Left colon (tissue), 2 donors: Measurements from ENCODE around the gene MYORG. TPM values are rescaled to one million over a fixed set of nuclear protein-coding genes. Genes with fewer than 3 reads are reported as not detected.

Experiments
- ATAC-seq: fragments of 200-7000 bp; cut with Tn5 transposase; one replicate; pipeline ENCODE4 v1.9.1; 2020; ENCODE audit warnings: mild to moderate bottlenecking, moderate library complexity
- DNase-seq, 2 donors: peaks; one replicate each; pipeline ENCODE4 v3.0.0-alpha.2; 2020
- intact Hi-C, 2 donors: fragments of 100-400 bp; cut with DNase I in 1 of 2; cut with micrococcal nuclease in 1 of 2; formaldehyde crosslinking; loops; one replicate each; pipeline versions ENCODE4 v1.11.2 to v1.14.0; 2022; cut with DNase I, micrococcal nuclease
- total RNA-seq, 2 donors: library from RNA; stranded (reverse); fragmentation: NEBNext Ultra II Directional; extraction: Animal tissue kit (Norgen Biotek cat#: 25700); gene quantifications; one replicate each; pipeline ENCODE4 v1.2.1, GENCODE V29; 2021
- donor health status: DM: no; HTN: no; CAD: no.
- donor health status: DM: yes; HTN: yes; CAD: no.

The MYORG gene
- total RNA-seq, 2 donors from 2014 or later: 65.2 to 72.3 TPM

DNA sequence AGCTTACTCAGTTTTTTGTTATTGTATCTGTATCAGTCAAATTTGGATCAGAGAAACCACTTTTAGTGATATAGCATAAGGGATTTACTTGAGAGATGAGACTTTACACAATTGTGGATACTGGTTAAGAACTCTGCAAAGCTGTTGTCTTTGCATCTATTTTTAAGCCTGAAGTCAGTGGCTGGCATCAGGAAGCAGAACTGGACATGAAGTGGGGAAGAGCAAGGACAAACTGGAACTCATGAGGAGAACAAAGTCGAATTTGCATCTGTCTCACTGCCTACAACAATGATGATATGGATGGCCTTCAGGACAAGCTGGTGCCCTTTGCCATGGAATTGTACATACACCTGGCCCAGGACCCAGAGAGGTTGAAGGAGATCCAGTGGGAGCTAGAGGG lies 15.8 kb upstream of the MYORG start:
- DNase-seq (no peak), ATAC-seq (no peak)
- intact Hi-C loops: no loop called here

DNA sequence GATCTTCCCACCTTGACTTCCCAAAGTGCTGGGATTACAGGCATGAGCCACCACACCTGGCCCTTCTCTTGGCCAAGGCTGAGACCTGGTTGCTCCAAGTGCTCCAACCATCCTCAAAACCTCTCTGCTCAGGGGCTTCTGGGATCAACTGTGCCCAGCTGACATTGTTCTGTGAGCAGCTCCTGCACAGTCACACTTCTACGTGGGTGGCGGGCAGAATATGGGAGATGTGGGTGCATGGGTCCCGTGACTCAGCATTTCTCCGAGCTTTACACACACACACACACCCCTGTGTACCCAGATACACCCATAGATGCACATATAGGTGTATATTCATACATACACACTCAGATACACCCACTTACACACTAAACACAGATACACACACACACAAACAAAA lies 10.5 kb upstream of the MYORG start:
- DNase-seq: no peak

DNA sequence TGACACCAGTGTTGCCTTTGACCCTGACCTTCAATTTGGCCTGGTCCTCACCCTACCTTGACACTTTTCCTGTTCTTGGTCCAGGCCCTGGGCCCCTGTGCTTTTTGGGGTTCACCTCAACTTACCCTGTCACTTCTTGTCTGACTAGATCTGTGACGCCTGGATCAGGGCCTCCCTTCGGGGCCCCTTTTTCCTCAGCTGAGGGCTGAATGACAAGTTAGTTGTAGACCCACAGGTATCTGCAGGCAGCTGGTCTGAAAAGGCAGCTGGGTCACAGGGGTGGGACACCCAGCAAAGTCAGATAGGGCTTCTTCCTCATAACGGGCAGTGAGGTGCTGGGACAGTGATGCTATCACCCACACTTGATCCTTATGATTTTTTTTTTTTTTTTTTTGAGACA lies 10.0 kb upstream of the MYORG start:
- intact Hi-C loops: no loop called here
- DNase-seq (no peak), ATAC-seq (no peak)

More for the DNA sequence above, 10.5 kb upstream of the MYORG start:
- no peak for ATAC-seq
- intact Hi-C loops: no loop called here

DNA sequence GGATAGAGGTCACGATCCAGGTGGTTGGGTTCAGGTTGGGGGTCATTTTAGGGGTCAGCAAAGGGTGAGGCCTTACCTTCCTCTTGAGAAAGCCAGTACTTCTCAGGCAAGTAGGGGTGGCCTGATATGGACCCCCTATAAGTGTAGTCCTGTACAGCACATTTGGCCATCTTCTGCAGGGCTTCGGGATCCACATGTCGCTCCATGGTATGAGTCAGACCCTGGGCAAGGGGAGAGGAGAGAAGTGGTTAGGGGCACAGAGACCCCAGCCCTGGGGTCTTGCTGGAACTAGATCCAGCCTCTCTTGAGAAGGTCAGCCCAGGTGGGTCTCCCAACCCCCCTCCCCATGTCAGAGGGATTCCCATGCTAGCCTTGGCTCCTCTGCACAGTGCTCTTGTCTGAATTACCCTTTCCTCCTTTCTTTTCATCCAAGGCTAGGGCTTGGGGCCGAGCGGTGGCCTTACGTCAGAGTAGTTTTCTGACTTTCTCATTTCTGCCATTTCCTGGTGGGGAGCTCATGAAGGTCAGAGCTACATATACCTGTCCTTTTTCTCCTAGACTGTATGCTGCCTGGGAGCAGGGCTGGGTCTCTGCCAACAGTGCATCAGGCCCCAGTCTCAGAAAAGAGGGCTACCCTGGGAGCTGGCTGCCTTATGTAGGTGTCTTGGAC lies 9.0 kb upstream of the MYORG start:
- DNase-seq: no peak
- intact Hi-C loops: no loop called here
- no peak for ATAC-seq

- no peak for DNase-seq
- intact Hi-C loops: no loop called here
- no peak for ATAC-seq
Measured at GRCh38 chr9:34384368-34385165, 7.9 kb upstream of the MYORG start.

GRCh38 chr9:34383904-34384303 lies 7.2 kb upstream of the MYORG start:
- DNase-seq: no peak
- intact Hi-C loops: no loop called here
- no peak for ATAC-seq

- ATAC-seq (no peak), DNase-seq (no peak)
- intact Hi-C loops: no loop called here
Measured at GRCh38 chr9:34382879-34383278, 6.2 kb upstream of the MYORG start.

DNA sequence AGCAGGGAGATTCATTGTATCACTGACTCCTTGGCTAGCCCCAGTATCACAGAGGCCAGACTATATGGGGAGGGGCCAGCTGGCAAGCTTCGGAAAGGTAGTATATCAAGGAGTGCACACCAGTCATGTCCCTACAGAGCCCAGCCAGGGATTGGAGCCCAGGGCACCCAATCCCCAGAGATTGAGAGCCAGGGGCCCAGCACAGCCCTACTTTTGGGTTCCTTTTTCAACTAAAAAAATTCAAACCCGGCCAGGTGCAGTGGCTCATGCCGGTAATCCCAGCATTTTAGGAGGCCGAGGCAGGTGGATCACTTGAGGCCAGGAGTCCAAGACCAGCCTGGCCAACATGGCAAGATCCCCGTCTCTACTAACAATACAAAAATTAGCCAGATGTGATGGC lies 5.4 kb upstream of the MYORG start:
- intact Hi-C loops: no loop called here
- DNase-seq (no peak), ATAC-seq (no peak)

GRCh38 chr9:34381323-34381722 lies 4.6 kb upstream of the MYORG start:
- intact Hi-C loops: no loop called here
- peak; percentile 18 for ATAC-seq

DNA sequence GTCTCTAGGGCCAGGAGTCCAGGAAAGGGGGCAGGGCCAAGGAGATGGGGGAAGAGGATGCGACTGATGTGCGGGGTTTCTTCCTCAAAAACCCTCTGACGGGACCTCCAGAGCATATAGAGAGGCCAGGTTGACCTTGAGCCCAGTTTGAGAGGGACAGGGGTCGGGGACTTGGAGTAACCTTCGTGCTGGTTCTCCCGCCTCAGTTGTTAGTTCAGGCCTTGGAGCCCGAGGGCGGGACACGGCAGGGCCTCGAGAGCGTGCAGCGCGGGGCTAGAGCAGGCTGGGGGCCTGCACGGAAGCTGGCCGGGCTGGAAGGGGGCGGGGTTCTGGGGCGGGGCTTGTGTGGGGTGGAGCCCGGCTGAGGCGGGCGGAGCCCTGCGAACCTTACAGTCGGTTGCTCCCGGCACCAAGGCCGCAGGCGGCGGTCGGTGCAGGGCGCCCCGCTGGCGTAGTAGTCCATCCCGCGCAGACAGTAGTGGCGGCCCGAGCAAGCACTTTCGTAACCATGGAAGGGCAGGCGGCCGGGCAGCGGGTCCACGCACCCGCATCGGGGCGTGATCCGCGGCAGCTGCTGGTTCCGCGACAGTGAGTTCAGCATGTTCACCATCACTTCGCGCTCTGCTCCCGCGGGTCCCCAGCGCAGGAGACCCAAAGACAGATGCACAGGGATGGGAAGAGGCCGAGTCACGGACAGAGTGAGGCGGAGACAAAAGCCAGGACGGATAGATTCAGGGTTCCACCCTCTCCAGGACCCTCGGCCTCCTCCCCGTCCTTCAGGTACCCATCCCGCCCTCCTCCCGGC lies 4.0 kb upstream of the MYORG start:
- DNase-seq: peak; percentile 79 to 85
- peak; percentile 64 for ATAC-seq
- intact Hi-C loops: no loop called here

More at GRCh38 chr9:34381323-34381722, 4.6 kb upstream of the MYORG start:
- peak; percentile 57 to 61 for DNase-seq

DNA sequence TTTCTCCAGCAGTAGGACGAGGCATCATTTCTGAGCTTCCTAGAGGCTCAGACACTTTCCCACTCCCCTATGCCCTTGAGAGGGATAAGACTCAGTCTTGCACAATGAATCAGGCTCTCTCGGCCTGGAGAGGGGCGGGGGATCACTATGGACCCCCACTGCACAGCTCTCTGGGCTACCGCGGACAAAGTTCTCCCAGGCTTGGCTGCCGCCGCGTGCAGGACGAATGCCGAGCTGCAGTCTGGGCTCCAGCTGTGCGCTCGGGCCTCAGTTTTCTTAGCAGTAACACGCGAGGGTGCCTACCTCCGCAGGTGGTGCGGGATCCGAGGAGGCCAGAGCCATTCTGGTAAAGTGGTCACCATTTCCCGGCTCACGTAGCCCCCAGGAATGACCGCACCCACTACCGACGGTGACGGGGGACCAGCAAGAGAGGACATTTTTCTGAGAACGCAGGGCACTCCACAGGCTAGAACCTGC lies 3.4 kb upstream of the MYORG start:
- ATAC-seq (no peak), DNase-seq (peak in 1 of 2 donors; percentile 39)
- intact Hi-C loops: no loop called here

- ATAC-seq: peak; percentile 27
- intact Hi-C loops: loop anchor here (2.0 to 5.0 kb wide), 2 partner anchors 47 kb away; no protein-coding TSS in a partner anchor
- peak; percentile 90 to 91 for DNase-seq
Measured at GRCh38 chr9:34379334-34380033, 2.8 kb upstream of the MYORG start.

DNA sequence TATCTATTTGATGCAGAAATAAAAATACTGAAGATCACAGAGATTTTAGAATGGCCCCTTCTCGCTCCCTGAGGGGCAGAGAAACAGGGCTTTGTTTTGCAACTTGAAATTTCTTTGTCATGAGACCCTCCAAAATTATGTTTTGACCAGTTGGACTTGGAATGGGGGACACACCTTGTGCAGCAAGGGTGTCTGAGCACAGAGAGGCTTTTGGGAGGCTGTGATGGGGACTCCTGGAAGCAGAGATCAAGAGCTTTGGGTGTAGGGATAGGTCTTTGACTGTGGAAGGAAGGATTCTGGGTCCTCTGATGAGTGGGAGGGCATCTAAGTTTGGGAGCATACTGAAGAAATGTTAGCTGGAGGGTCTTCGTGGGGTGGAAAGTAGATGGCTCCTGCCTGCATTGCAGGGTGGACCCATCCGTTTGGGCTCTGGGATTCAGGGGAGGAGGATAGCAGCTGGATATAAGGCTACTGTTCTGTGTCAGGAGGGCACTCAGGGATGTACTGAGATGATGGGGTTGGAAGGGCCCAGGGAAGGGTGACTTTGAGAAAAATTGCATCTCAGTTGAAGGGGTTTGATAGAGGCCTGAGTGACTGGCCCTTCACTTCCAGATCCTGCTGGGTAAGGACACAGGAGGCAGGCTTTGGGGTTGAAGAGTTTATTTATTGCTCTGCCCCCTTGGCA lies 1.8 kb upstream of the MYORG start:
- DNase-seq: no peak
- intact Hi-C loops: loop anchor here (2.0 to 5.0 kb wide), 2 partner anchors 46 kb away; no protein-coding TSS in a partner anchor
- ATAC-seq: no peak

- ATAC-seq (no peak), DNase-seq (peak; percentile 70 to 71)
- intact Hi-C loops: loop anchor here in 1 of 2 donors (5.0 kb wide), 1 partner anchor 45 kb away; no protein-coding TSS in a partner anchor
Measured at GRCh38 chr9:34377404-34377746, 677 bp upstream of the MYORG start.

- ATAC-seq (peak; percentile 55), DNase-seq (peak; percentile 78 to 82)
- intact Hi-C loops: loop anchor here in 1 of 2 donors (5.0 kb wide), 1 partner anchor 44 kb away; no protein-coding TSS in a partner anchor
Measured at GRCh38 chr9:34375901-34376595, 650 bp downstream of the MYORG start.

- ATAC-seq (peak; percentile 60), DNase-seq (peak; percentile 70 to 90)
- intact Hi-C loops: loop anchor here in 1 of 2 donors (5.0 kb wide), 1 partner anchor 43 kb away; no protein-coding TSS in a partner anchor
Measured at GRCh38 chr9:34374905-34375552, 1.7 kb downstream of the MYORG start.

- DNase-seq: no peak
- intact Hi-C loops: no loop called here
- no peak for ATAC-seq
Measured at GRCh38 chr9:34374339-34374738, 2.4 kb downstream of the MYORG start.
